GM12892 (cell line): ENCODE data around the gene PGA3.
"Not testable (repeated sequence)": the region's sequence is repeated elsewhere in the genome, so short reads cannot be mapped to it uniquely, and the experiment has no call there.

Experiments
- DNase-seq: peaks from one replicate; pipeline ENCODE4 v3.0.0; 2011; ENCODE audit not compliant: insufficient read length
- FAIRE-seq: peaks from 2 replicates; lab custom pipeline; 2011; peaks lifted over from hg19 to GRCh38; lab: Jason Lieb, UNC
- POLR2A ChIP-seq: IDR thresholded peaks from 2 replicates; pipeline ENCODE4 v1.6.1; 2011; ENCODE audit warnings: low read depth, low read length, control low read depth
- POLR2AphosphoS5 ChIP-seq: IDR thresholded peaks from 2 replicates; pipeline ENCODE4 v1.6.1; 2011; ENCODE audit warnings: low read depth, low read length, control low read depth
- TAF1 ChIP-seq: IDR thresholded peaks from 2 replicates; pipeline ENCODE4 v1.6.1; 2011; ENCODE audit warnings: low read depth, mild to moderate bottlenecking, control low read depth, low read length, borderline replicate concordance

Gene PGA3

DNA sequence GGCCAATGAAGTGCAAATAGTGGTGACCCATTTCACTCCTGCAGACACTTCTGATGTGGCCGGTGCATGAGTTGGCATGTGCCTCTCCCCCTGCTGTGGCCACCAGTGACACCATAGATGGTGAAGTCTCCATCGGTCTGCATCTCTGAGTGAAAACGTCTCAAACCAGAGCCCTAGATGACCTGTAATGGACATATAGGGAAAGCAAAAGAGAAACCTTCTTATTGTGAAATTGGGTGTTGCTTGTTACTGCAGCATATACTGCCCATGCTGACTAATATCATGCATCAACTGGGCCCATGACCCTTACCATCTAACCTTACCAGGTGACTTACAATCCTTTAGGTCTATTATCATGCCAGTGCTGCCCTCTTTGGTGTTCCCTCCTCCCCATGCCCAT lies 30.4 kb upstream of the PGA3 start:
- DNase-seq (no peak), FAIRE-seq (peak; percentile 66)
- TF ChIP-seq TAF1: no peak
- no peak for TF ChIP-seq POLR2AphosphoS5
- TF ChIP-seq POLR2A: no peak

- peak; percentile 67 for FAIRE-seq
- DNase-seq: no peak
- TF ChIP-seq POLR2A: no peak
- TF ChIP-seq POLR2AphosphoS5: no peak
- TF ChIP-seq TAF1: no peak
Measured at GRCh38 chr11:61173456-61173855, 29.9 kb upstream of the PGA3 start.

DNA sequence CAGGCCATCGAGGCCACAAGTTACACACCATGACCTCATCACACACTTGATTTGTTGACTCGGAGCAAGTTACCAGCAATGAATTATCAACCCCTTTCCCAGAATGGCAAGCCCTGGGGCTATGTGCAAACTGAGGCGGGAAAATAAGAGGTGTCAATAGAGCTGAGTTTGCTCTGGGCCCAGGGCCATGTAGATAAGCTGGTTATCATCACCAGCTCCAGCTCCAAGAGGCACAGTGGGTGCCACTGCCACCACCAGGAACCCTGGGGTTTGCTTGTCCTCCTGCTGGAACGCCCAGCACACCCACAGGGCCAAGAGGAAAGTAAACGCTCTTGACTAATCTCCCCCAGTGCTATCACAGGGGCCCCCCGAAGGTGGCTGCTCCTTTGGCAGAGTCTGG lies 29.0 kb upstream of the PGA3 start:
- FAIRE-seq (no peak), DNase-seq (no peak)
- no peak for TF ChIP-seq POLR2A
- no peak for TF ChIP-seq TAF1
- TF ChIP-seq POLR2AphosphoS5: no peak

- TF ChIP-seq TAF1 (no peak), POLR2AphosphoS5 (no peak), POLR2A (no peak)
- FAIRE-seq (no peak), DNase-seq (no peak)
Measured at GRCh38 chr11:61174949-61175348, 28.4 kb upstream of the PGA3 start.

DNA sequence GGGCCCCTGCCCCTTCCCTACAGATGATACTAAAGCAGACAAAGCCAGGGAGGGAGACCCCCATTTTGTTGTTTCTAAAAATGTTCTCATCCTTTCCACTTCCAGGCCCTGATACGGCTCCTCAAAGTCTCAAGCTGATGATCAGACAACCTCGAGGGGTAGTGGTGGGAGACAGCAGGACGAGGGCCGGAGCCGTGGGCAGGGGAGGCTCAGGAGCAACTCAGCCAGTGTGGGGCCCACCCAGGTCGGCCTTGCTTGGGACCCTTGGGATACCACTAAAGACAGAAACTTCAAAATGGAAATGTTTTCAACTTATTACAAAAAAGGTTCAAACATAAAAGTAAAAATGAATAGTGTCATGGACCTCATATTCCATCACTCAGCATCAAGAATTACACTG lies 26.9 kb upstream of the PGA3 start:
- FAIRE-seq (no peak), DNase-seq (no peak)
- TF ChIP-seq POLR2A (no peak), POLR2AphosphoS5 (no peak), TAF1 (no peak)

DNA sequence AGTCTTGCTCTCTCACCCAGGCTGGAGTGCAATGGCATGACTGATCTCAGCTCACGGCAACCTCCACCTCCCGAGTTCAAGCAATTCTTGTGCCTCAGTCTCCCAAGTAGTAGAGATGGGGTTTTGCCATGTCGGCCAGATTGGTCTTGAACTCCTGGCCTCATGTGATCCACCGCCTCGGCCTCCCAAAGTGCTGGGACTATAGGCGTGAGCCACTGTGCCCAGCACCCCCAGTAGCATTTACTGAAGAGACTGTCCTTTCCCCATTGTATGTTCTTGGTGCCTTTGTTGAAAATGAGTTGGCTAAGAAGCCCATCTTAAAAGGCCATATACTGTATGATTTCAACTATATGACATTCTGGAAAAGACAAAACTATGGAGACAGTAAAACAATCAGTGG lies 23.1 kb upstream of the PGA3 start:
- not testable (repeated sequence) for DNase-seq, FAIRE-seq

DNA sequence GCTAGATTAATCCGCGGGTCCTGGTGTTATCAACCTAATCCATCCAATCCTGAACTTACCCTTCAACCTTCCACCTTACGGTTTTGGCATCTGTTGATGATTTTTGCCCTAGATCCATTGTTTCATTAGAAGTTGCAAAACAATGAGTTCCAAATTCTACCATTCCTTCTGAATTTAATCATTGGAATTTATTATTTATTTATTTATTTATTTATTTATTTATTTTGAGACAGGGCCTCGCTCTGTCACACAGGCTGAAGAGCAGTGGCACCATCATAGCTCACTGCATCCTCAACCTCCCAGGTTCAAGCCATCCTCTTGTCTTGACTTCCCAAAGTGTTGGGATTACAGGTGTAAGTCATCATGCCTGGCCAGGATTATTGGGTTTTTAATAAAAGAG lies 21.8 kb upstream of the PGA3 start:
- TF ChIP-seq TAF1: no peak
- no peak for TF ChIP-seq POLR2A
- no peak for TF ChIP-seq POLR2AphosphoS5
- no peak for FAIRE-seq
- DNase-seq: no peak

- no peak for TF ChIP-seq POLR2A
- TF ChIP-seq POLR2AphosphoS5: no peak
- TF ChIP-seq TAF1: no peak
- DNase-seq (no peak), FAIRE-seq (no peak)
Measured at GRCh38 chr11:61183645-61184044, 19.7 kb upstream of the PGA3 start.

DNA sequence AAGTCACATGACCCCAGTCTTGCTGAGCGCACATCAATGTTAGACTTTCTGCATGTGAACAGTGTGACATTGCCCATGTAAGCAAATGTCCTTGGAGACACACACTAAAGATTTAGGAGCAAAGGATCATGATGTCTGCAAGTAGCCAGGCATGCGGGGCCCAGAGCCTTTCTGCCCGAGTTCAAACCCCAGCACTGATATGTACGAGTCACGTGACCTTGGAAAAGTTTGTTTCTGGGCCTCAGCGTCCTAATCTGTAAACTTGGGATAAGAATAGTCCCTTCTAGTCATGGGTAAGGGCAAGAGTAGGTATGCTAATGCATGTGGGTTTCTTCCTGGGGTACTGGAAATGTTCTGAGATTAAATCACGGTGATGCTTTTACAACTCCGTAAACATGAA lies 16.8 kb upstream of the PGA3 start:
- DNase-seq: no peak
- peak; percentile 73 for FAIRE-seq
- TF ChIP-seq POLR2A: no peak
- TF ChIP-seq POLR2AphosphoS5: no peak
- TF ChIP-seq TAF1: no peak

GRCh38 chr11:61187505-61188130 lies 15.7 kb upstream of the PGA3 start:
- TF ChIP-seq TAF1: no peak
- TF ChIP-seq POLR2AphosphoS5: no peak
- TF ChIP-seq POLR2A: no peak
- FAIRE-seq: peak; percentile 94
- DNase-seq: peak; percentile 53

DNA sequence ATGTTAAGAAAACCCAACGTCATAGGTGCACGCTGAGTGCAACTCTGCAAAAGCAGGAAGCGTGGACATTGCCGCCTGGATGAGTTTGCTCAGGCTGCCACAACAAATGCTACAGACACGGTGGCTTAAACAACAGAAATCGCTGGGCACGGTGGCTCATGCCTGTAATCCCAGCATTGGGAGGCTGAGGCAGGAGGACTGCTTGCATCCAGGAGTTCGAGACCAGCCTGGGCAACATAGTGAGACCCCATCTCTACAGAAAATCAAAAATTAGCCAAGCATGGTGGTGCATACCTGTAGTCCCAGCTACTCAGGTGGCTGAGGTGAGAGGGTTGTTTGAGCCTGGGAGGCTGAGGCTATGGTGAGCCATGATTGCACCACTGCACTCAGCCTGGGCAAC lies 13.4 kb upstream of the PGA3 start:
- no peak for DNase-seq
- TF ChIP-seq POLR2AphosphoS5: no peak
- TF ChIP-seq TAF1: no peak
- no peak for TF ChIP-seq POLR2A
- no peak for FAIRE-seq

- TF ChIP-seq TAF1: no peak
- no peak for TF ChIP-seq POLR2A
- no peak for TF ChIP-seq POLR2AphosphoS5
- FAIRE-seq (no peak), DNase-seq (no peak)
Measured at GRCh38 chr11:61193596-61193995, 9.7 kb upstream of the PGA3 start.

DNA sequence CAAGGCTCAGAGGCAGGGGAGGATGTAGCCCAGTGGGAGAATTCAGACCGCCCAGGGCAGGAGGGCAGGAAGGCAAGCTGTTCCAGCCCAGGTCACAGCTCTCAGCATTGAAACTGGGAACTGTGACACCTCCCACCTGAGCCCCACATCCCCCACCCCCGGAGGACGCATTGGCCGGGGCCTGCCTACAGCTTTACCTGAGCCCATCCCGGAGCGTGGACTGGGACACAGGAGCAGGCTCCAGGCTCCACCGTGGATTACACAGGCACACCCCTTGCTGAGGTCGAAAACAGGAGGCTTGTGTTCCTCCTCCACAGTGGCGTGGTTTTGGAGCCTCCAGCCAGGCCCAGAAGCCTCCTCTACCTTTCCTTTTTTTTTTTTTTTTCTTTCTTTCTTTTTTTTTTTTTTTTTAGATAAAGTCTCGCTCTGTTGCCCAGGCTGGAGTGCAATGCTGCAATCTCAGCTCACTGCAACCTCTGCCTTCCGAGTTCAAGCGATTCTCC lies 9.1 kb upstream of the PGA3 start:
- no peak for FAIRE-seq
- TF ChIP-seq POLR2AphosphoS5 (no peak), POLR2A (no peak), TAF1 (no peak)
- DNase-seq: no peak
